HepG2 (cell line): ENCODE results near the gene ZMYND10. TPM values are rescaled to one million over a fixed set of nuclear protein-coding genes. Genes with fewer than 3 reads are reported as not detected.
A peak's percentile ranks its signal among the peaks of the same experiment; 100 is the strongest.

ENCODE experiments used
- AHR ChIP-seq: IDR thresholded peaks from 2 replicates; pipeline ENCODE4 v1.6.1; 2018; ENCODE audit warnings: missing genetic modification reagents, missing compliant biosample characterization
- AKAP8 ChIP-seq: sonication (generic); formaldehyde crosslinking; IDR thresholded peaks from 2 replicates; pipeline ENCODE4 v1.5.1; 2020; ENCODE audit warnings: mild to moderate bottlenecking, missing genetic modification reagents
- ATF7 ChIP-seq, 2 experiments: fragments of 450-650 bp in 1 of 2; sonication (generic) in 1 of 2; formaldehyde crosslinking in 1 of 2; IDR thresholded peaks; 2 replicates each; pipeline versions ENCODE4 v1.4.0 to v1.6.1; 2016 to 2020; ENCODE audit warnings: antibody characterized with exemption in 1 of 2, mild to moderate bottlenecking in 1 of 2, missing genetic modification reagents in 1 of 2
- CREM ChIP-seq, 2 experiments: sonication (generic) in 1 of 2; formaldehyde crosslinking in 1 of 2; IDR thresholded peaks; 2 replicates each; pipeline versions ENCODE4 v1.4.0 to v1.6.1; 2016 to 2020; ENCODE audit warnings: antibody characterized with exemption in 1 of 2, mild to moderate bottlenecking in 1 of 2, missing genetic modification reagents in 1 of 2
- DMAP1 ChIP-seq: IDR thresholded peaks from 2 replicates; pipeline ENCODE4 v1.6.1; 2016
- EED ChIP-seq: sonication (generic); formaldehyde crosslinking; IDR thresholded peaks from 2 replicates; pipeline ENCODE4 v1.5.0; 2020; ENCODE audit warnings: mild to moderate bottlenecking, missing genetic modification reagents
- FOXK1 ChIP-seq: sonication (generic); formaldehyde crosslinking; IDR thresholded peaks from 2 replicates; pipeline ENCODE4 v1.4.0; 2020; ENCODE audit warnings: low read depth, missing genetic modification reagents, borderline replicate concordance
- KLF6 ChIP-seq: IDR thresholded peaks from 2 replicates; pipeline ENCODE4 v1.8.0; 2016; ENCODE audit warnings: missing biosample characterization, missing genetic modification reagents
- KMT2B ChIP-seq: IDR thresholded peaks from 2 replicates; pipeline ENCODE4 v1.6.1; 2016; ENCODE audit warnings: missing genetic modification reagents, missing compliant biosample characterization
- NFKB2 ChIP-seq: sonication (generic); formaldehyde crosslinking; IDR thresholded peaks from 2 replicates; pipeline ENCODE4 v1.4.0; 2020; ENCODE audit warnings: missing genetic modification reagents, borderline replicate concordance
- PHF21A ChIP-seq: sonication (generic); formaldehyde crosslinking; IDR thresholded peaks from 2 replicates; pipeline ENCODE4 v1.5.0; 2020; ENCODE audit warnings: mild to moderate bottlenecking, missing genetic modification reagents
- RBM39 ChIP-seq: fragments of 200-400 bp; formaldehyde crosslinking; IDR thresholded peaks from one replicate; pipeline ENCODE4 v1.6.1; 2018; ENCODE audit warnings: antibody characterized with exemption, mild to moderate bottlenecking, low read depth, low read length; ENCODE audit not compliant: poor library complexity, severe bottlenecking
- XRCC5 ChIP-seq: fragments of 200-400 bp; formaldehyde crosslinking; optimal IDR thresholded peaks from 2 replicates; pipeline ENCODE3; 2017; ENCODE audit warnings: mild to moderate bottlenecking, low read length
- ZFX ChIP-seq: sonication (generic); formaldehyde crosslinking; IDR thresholded peaks from 2 replicates; pipeline ENCODE4 v1.4.0; 2020; ENCODE audit warnings: mild to moderate bottlenecking, low read depth, missing genetic modification reagents, moderate library complexity
- ZNF382 ChIP-seq: sonication (generic); formaldehyde crosslinking; IDR thresholded peaks from 2 replicates; pipeline ENCODE4 v1.5.0; 2020; ENCODE audit warnings: missing genetic modification reagents, mild to moderate bottlenecking, borderline replicate concordance
- ZNF652 ChIP-seq: IDR thresholded peaks from 2 replicates; pipeline ENCODE4 v1.6.1; 2016; ENCODE audit warnings: low read depth, borderline replicate concordance
- ZNF720 ChIP-seq: sonication (generic); formaldehyde crosslinking; IDR thresholded peaks from 2 replicates; pipeline ENCODE4 v1.4.0; 2020; ENCODE audit warnings: missing genetic modification reagents
- ZNF883 ChIP-seq: sonication (generic); formaldehyde crosslinking; IDR thresholded peaks from 2 replicates; pipeline ENCODE4 v1.5.1; 2020; ENCODE audit warnings: mild to moderate bottlenecking, missing genetic modification reagents; ENCODE audit errors: not compliant biosample characterization
- polyA plus RNA-seq, 8 experiments: library from polyadenylated mRNA; depleted of rRNA in 3 of 8; stranded (reverse) in 7 of 8; unstranded in 1 of 8; fragments of >200 nt; fragmentation: Illumina TruSeq in 4 of 8; extraction: Trizol in 4 of 8; gene quantifications; 2 replicates each; pipeline versions ENCODE4 v1.2.1 to v1.2.3, GENCODE V29; 2011 to 2016; ENCODE audit warnings: low read depth in 4 of 8, missing spikeins in 1 of 8, mixed read lengths in 1 of 8; ENCODE audit not compliant: insufficient read depth in 1 of 8
- total RNA-seq, 5 experiments: library from RNA; depleted of rRNA; stranded (reverse); fragments of >200 nt; fragmentation: Illumina TruSeq; extraction: Trizol; gene quantifications; 2 replicates each; pipeline ENCODE4 v1.2.3, GENCODE V29; 2016; ENCODE audit warnings: low read depth in 1 of 5
- TF ChIP-seq, protein P1 (sequence below): sonication (generic); formaldehyde crosslinking; IDR thresholded peaks from 2 replicates; pipeline ENCODE4 v1.5.1; 2020; ENCODE audit warnings: mild to moderate bottlenecking, missing genetic modification reagents, borderline replicate concordance
- TF ChIP-seq, protein P2 (sequence below): sonication (generic); formaldehyde crosslinking; IDR thresholded peaks from 2 replicates; pipeline ENCODE4 v1.4.0; 2020; ENCODE audit warnings: missing genetic modification reagents
- TF ChIP-seq, protein P3 (sequence below): sonication (generic); formaldehyde crosslinking; IDR thresholded peaks from 2 replicates; pipeline ENCODE4 v1.5.0; 2020; ENCODE audit warnings: mild to moderate bottlenecking, missing genetic modification reagents, borderline replicate concordance

Gene ZMYND10
- total and polyA plus RNA-seq, 2 of the 13 experiments (the other 11 are each of a cell fraction or from before 2014, with no cell fraction given) = 0.60 to 0.74 TPM

DNA sequence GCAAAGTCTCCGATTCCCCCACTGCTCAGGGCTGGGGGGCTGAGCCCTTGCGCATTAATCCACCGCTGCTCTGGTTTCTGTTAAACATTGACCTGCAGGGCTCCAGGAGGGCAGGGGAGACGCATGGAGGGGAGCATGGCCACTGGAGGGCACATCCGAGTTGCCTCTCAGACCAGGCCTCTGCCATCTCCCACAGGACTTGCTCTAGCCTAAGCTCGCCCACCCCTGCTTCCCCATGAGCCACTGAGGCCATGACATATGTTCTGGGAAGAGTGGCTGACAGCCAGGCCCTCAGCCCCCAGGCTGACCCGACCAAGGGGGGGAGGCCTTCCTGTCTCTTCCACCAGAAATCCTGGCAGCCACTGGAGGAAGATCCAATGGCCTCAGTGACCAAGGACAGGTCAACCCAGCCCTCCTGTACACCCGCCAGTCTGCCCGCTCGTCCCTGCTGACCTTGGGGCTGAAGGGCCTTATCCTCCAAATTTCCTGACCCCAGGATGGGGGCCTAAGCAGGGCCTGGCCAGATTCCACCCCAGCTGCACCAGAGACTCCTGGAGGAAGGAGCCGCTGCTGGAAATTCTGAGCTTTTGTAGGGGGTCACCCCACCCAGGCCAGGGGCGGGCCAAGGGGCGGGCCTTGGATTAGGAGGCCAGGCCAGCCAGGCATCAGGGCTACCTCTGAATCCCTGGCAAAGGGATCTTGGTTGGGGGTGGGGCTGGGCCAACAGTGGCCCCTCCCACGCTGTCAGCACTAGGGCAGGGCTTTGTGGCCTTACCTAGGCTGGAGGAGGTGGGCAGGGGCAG is 42.3 kb downstream of the ZMYND10 start, which contains the start of gene HYAL1 (continued):
- TF ChIP-seq, protein P1, sequence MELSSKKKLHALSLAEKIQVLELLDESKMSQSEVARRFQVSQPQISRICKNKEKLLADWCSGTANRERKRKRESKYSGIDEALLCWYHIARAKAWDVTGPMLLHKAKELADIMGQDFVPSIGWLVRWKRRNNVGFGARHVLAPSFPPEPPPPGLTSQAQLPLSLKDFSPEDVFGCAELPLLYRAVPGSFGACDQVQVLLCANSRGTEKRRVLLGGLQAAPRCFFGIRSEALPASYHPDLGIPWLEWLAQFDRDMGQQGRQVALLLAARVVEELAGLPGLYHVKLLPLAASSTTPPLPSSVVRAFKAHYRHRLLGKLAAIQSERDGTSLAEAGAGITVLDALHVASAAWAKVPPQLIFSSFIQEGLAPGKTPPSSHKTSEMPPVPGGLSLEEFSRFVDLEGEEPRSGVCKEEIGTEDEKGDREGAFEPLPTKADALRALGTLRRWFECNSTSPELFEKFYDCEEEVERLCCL (CRISPR knock-in tag) = peak; percentile 28; the same call in 1 of the 2 replicates
- TF ChIP-seq FOXK1 = peak; percentile 40; the same call in 1 of the 2 replicates
- TF ChIP-seq PHF21A = peak; percentile 83; the same call in 1 of the 2 replicates
- no peak for TF ChIP-seq ATF7 (IDR thresholded peaks at IDR 0.05)
- TF ChIP-seq ATF7 (CRISPR knock-in tag; IDR thresholded peaks at IDR 0.05) = no peak; the same call in 1 of the 2 replicates
- TF ChIP-seq ZNF382 (CRISPR knock-in tag) = no peak
- TF ChIP-seq XRCC5 = peak; percentile 36
- 0 out of 2 replicates have a peak, but pooled peaks have one; percentile 16 for TF ChIP-seq NFKB2 (CRISPR knock-in tag)
- TF ChIP-seq RBM39 = peak; percentile 62
- 0 out of 2 replicates have a peak, but pooled peaks have one; percentile 57 for TF ChIP-seq EED (CRISPR knock-in tag)
- TF ChIP-seq, protein P2, sequence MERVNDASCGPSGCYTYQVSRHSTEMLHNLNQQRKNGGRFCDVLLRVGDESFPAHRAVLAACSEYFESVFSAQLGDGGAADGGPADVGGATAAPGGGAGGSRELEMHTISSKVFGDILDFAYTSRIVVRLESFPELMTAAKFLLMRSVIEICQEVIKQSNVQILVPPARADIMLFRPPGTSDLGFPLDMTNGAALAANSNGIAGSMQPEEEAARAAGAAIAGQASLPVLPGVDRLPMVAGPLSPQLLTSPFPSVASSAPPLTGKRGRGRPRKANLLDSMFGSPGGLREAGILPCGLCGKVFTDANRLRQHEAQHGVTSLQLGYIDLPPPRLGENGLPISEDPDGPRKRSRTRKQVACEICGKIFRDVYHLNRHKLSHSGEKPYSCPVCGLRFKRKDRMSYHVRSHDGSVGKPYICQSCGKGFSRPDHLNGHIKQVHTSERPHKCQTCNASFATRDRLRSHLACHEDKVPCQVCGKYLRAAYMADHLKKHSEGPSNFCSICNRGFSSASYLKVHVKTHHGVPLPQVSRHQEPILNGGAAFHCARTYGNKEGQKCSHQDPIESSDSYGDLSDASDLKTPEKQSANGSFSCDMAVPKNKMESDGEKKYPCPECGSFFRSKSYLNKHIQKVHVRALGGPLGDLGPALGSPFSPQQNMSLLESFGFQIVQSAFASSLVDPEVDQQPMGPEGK (CRISPR knock-in tag) = peak; percentile 97
- 0 out of 2 replicates have a peak, but pooled peaks have one; percentile 34 for TF ChIP-seq KMT2B (CRISPR knock-in tag)
- TF ChIP-seq ZNF652 (CRISPR knock-in tag) = no peak
- TF ChIP-seq ZNF883 (CRISPR knock-in tag) = peak; percentile 59
- TF ChIP-seq CREM (IDR thresholded peaks at IDR 0.05) = peak; percentile 29; the same call in 1 of the 2 replicates
- no peak for TF ChIP-seq CREM (CRISPR knock-in tag; IDR thresholded peaks at IDR 0.05)
- TF ChIP-seq, protein P3, sequence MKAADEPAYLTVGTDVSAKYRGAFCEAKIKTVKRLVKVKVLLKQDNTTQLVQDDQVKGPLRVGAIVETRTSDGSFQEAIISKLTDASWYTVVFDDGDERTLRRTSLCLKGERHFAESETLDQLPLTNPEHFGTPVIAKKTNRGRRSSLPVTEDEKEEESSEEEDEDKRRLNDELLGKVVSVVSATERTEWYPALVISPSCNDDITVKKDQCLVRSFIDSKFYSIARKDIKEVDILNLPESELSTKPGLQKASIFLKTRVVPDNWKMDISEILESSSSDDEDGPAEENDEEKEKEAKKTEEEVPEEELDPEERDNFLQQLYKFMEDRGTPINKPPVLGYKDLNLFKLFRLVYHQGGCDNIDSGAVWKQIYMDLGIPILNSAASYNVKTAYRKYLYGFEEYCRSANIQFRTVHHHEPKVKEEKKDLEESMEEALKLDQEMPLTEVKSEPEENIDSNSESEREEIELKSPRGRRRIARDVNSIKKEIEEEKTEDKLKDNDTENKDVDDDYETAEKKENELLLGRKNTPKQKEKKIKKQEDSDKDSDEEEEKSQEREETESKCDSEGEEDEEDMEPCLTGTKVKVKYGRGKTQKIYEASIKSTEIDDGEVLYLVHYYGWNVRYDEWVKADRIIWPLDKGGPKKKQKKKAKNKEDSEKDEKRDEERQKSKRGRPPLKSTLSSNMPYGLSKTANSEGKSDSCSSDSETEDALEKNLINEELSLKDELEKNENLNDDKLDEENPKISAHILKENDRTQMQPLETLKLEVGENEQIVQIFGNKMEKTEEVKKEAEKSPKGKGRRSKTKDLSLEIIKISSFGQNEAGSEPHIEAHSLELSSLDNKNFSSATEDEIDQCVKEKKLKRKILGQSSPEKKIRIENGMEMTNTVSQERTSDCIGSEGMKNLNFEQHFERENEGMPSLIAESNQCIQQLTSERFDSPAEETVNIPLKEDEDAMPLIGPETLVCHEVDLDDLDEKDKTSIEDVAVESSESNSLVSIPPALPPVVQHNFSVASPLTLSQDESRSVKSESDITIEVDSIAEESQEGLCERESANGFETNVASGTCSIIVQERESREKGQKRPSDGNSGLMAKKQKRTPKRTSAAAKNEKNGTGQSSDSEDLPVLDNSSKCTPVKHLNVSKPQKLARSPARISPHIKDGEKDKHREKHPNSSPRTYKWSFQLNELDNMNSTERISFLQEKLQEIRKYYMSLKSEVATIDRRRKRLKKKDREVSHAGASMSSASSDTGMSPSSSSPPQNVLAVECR (CRISPR knock-in tag) = peak; percentile 76; the same call in 1 of the 2 replicates
- peak; percentile 49; the same call in 1 of the 2 replicates for TF ChIP-seq KLF6 (CRISPR knock-in tag)
- 0 out of 2 replicates have a peak, but pooled peaks have one; percentile 11 for TF ChIP-seq AKAP8 (CRISPR knock-in tag)
- TF ChIP-seq DMAP1 (CRISPR knock-in tag) = peak; percentile 34; the same call in 1 of the 2 replicates
- TF ChIP-seq ZNF720 (CRISPR knock-in tag) = no peak
- TF ChIP-seq ZFX (CRISPR knock-in tag) = peak; percentile 95
- TF ChIP-seq AHR (CRISPR knock-in tag) = no peak
